Occipital lobe (tissue), 2 donors: ENCODE data around the gene REXO1. TPM values are rescaled to one million over a fixed set of nuclear protein-coding genes. Genes with fewer than 3 reads are reported as not detected.
A peak's percentile ranks its signal among the peaks of the same experiment; 100 is the strongest.

ENCODE experiments used
- DNase-seq: peaks from one replicate; lab custom pipeline; 2025; lab: John Stamatoyannopoulos, UW
- total RNA-seq: library from RNA; depleted of rRNA; stranded (reverse); fragments of >200 nt; gene quantifications from one replicate; pipeline ENCODE4 v1.2.3, GENCODE V29; 2014

Gene REXO1
- total RNA-seq, 1 donor from 2014 or later, result 2.8 TPM

GRCh38 chr19:1862068-1862423 lies 13.8 kb upstream of the REXO1 start:
- no peak for DNase-seq

GRCh38 chr19:1861599-1862031 lies 13.3 kb upstream of the REXO1 start:
- DNase-seq, result no peak

GRCh38 chr19:1860821-1861598 lies 12.7 kb upstream of the REXO1 start:
- no peak for DNase-seq

- DNase-seq, result peak; percentile 58
These were observed 11.9 kb upstream of the REXO1 start for GRCh38 chr19:1860042-1860775.

GRCh38 chr19:1859331-1859781 lies 11.1 kb upstream of the REXO1 start:
- DNase-seq, result no peak

GRCh38 chr19:1858412-1859081 lies 10.3 kb upstream of the REXO1 start:
- DNase-seq, result no peak

- DNase-seq, result no peak
These were observed 9.5 kb upstream of the REXO1 start for GRCh38 chr19:1857648-1858326.

GRCh38 chr19:1856698-1857603 lies 8.7 kb upstream of the REXO1 start:
- no peak for DNase-seq

- no peak for DNase-seq
These were observed 8.0 kb upstream of the REXO1 start for GRCh38 chr19:1856345-1856697.

GRCh38 chr19:1855828-1856255 lies 7.6 kb upstream of the REXO1 start:
- DNase-seq, result no peak

GRCh38 chr19:1855040-1855827 lies 7.0 kb upstream of the REXO1 start:
- peak; percentile 61 for DNase-seq

GRCh38 chr19:1854542-1855039 lies 6.3 kb upstream of the REXO1 start:
- no peak for DNase-seq

GRCh38 chr19:1854039-1854541 lies 5.8 kb upstream of the REXO1 start:
- no peak for DNase-seq

GRCh38 chr19:1853295-1854038 lies 5.2 kb upstream of the REXO1 start:
- DNase-seq, result no peak

GRCh38 chr19:1852581-1853128 lies 4.4 kb upstream of the REXO1 start:
- DNase-seq, result no peak

- DNase-seq, result no peak
These were observed 3.6 kb upstream of the REXO1 start for GRCh38 chr19:1851654-1852580.
